WTC11 (cell line): ENCODE data around the gene ZNF367. TPM values are rescaled to one million over a fixed set of nuclear protein-coding genes. Genes with fewer than 3 reads are reported as not detected.

Experiments
- ATAC-seq: fragments of 200-7000 bp; cut with Tn5 transposase; 2 replicates; pipeline ENCODE4 v1.10.0; 2021; ENCODE audit warnings: mild to moderate bottlenecking, moderate library complexity
- CTCF ChIA-PET: fragments of 300-600 bp; sonication (Branson Sonifier 250); formaldehyde crosslinking; loops from one replicate; lab custom pipeline; 2021; ENCODE audit warnings: antibody characterized with exemption; lab: Charles Lee
- POLR2A ChIA-PET: fragments of 350-600 bp; sonication (Branson Sonifier 250); formaldehyde crosslinking; loops from one replicate; lab custom pipeline; 2021; ENCODE audit warnings: antibody characterized with exemption; lab: Charles Lee
- DNase-seq: peaks from one replicate; pipeline ENCODE4 v3.0.0; 2021; ENCODE audit warnings: low spot score
- H3K27ac Mint-ChIP-seq: 2 replicates; pipeline ENCODE4 v1.8.0; 2021; ENCODE audit warnings: mixed read lengths
- H3K27me3 Mint-ChIP-seq: 2 replicates; pipeline ENCODE4 v1.8.0; 2021; ENCODE audit warnings: low read depth, mild to moderate bottlenecking, moderate library complexity, mixed read lengths
- H3K36me3 Mint-ChIP-seq: 2 replicates; pipeline ENCODE4 v1.8.0; 2021; ENCODE audit warnings: mixed read lengths
- H3K4me1 Mint-ChIP-seq: 2 replicates; pipeline ENCODE4 v1.8.0; 2022; ENCODE audit warnings: mixed read lengths
- H3K4me3 Mint-ChIP-seq: 2 replicates; pipeline ENCODE4 v1.8.0; 2021; ENCODE audit warnings: mild to moderate bottlenecking, moderate library complexity, mixed read lengths
- H3K9me3 Mint-ChIP-seq: 2 replicates; pipeline ENCODE4 v1.8.0; 2021; ENCODE audit warnings: mixed read lengths
- AR ChIP-seq: fragments of 250-450 bp; sonication (Bioruptor Pico); IDR thresholded peaks from 2 replicates; pipeline ENCODE4 v1.9.0; 2021; ENCODE audit warnings: mild to moderate bottlenecking
- ARID4B ChIP-seq: sonication (generic); formaldehyde crosslinking; IDR thresholded peaks from 2 replicates; pipeline ENCODE4 v1.8.0; 2023; ENCODE audit warnings: missing genetic modification reagents, mild to moderate bottlenecking, borderline replicate concordance
- CREB1 ChIP-seq: sonication (generic); formaldehyde crosslinking; IDR thresholded peaks from 2 replicates; pipeline ENCODE4 v1.8.0; 2023; ENCODE audit warnings: mild to moderate bottlenecking, missing genetic modification reagents
- ERG ChIP-seq: fragments of 250-450 bp; sonication (Bioruptor Pico); IDR thresholded peaks from 2 replicates; pipeline ENCODE4 v1.8.0; 2021; ENCODE audit warnings: mild to moderate bottlenecking
- ETV6 ChIP-seq: sonication (generic); formaldehyde crosslinking; IDR thresholded peaks from 2 replicates; pipeline ENCODE4 v1.8.1; 2022; ENCODE audit warnings: mild to moderate bottlenecking, missing genetic modification reagents
- FOXK1 ChIP-seq: sonication (generic); formaldehyde crosslinking; IDR thresholded peaks from 2 replicates; pipeline ENCODE4 v1.8.0; 2022; ENCODE audit warnings: mild to moderate bottlenecking, moderate library complexity, missing genetic modification reagents
- GRHL2 ChIP-seq: fragments of 250-450 bp; sonication (Bioruptor Pico); IDR thresholded peaks from 2 replicates; pipeline ENCODE4 v1.8.0; 2022; ENCODE audit warnings: mild to moderate bottlenecking, moderate library complexity; ENCODE audit not compliant: insufficient replicate concordance, severe bottlenecking
- KAT7 ChIP-seq: sonication (generic); formaldehyde crosslinking; IDR thresholded peaks from 2 replicates; pipeline ENCODE4 v1.8.1; 2023; ENCODE audit warnings: missing genetic modification reagents, mild to moderate bottlenecking, borderline replicate concordance
- NR2C2 ChIP-seq: sonication (generic); formaldehyde crosslinking; IDR thresholded peaks from 2 replicates; pipeline ENCODE4 v1.8.0; 2022; ENCODE audit warnings: mild to moderate bottlenecking, missing genetic modification reagents
- PREB ChIP-seq: sonication (generic); formaldehyde crosslinking; IDR thresholded peaks from 2 replicates; pipeline ENCODE4 v1.8.1; 2022; ENCODE audit warnings: mild to moderate bottlenecking, missing genetic modification reagents, moderate library complexity, borderline replicate concordance
- RELA ChIP-seq: sonication (generic); formaldehyde crosslinking; IDR thresholded peaks from 2 replicates; pipeline ENCODE4 v1.8.1; 2022; ENCODE audit warnings: missing genetic modification reagents, mild to moderate bottlenecking, borderline replicate concordance
- RORB ChIP-seq: fragments of 250-450 bp; sonication (Bioruptor Pico); IDR thresholded peaks from 2 replicates; pipeline ENCODE4 v1.9.0; 2021; ENCODE audit warnings: mild to moderate bottlenecking
- SMAD3 ChIP-seq: sonication (generic); formaldehyde crosslinking; IDR thresholded peaks from 2 replicates; pipeline ENCODE4 v1.8.0; 2022; ENCODE audit warnings: missing genetic modification reagents, mild to moderate bottlenecking, borderline replicate concordance
- TCF7 ChIP-seq: sonication (generic); formaldehyde crosslinking; IDR thresholded peaks from 2 replicates; pipeline ENCODE4 v1.8.0; 2022; ENCODE audit warnings: mild to moderate bottlenecking, low read depth, missing genetic modification reagents, moderate library complexity
- TEAD4 ChIP-seq: sonication (generic); formaldehyde crosslinking; IDR thresholded peaks from 2 replicates; pipeline ENCODE4 v1.8.0; 2022; ENCODE audit warnings: mild to moderate bottlenecking, missing genetic modification reagents
- ZNF317 ChIP-seq: sonication (generic); formaldehyde crosslinking; IDR thresholded peaks from 2 replicates; pipeline ENCODE4 v1.8.1; 2023; ENCODE audit warnings: low read depth, mild to moderate bottlenecking, moderate library complexity, missing genetic modification reagents, borderline replicate concordance
- ZNF671 ChIP-seq: fragments of 250-450 bp; sonication (Bioruptor Pico); IDR thresholded peaks from 2 replicates; pipeline ENCODE4 v1.8.0; 2021; ENCODE audit warnings: mild to moderate bottlenecking
- total RNA-seq: library from RNA; stranded (reverse); gene quantifications from 3 replicates; pipeline ENCODE4 v1.2.3, GENCODE V29; 2021
- TF ChIP-seq, protein P1 (sequence below): sonication (generic); formaldehyde crosslinking; IDR thresholded peaks from 2 replicates; pipeline ENCODE4 v1.8.0; 2022; ENCODE audit warnings: mild to moderate bottlenecking, missing genetic modification reagents
- TF ChIP-seq, protein P2 (sequence below): fragments of 250-450 bp; sonication (Bioruptor Pico); conservative IDR thresholded peaks from 2 replicates; pipeline ENCODE4 v1.9.0; 2021; ENCODE audit warnings: mild to moderate bottlenecking
- TF ChIP-seq, protein P3 (sequence below): sonication (generic); formaldehyde crosslinking; IDR thresholded peaks from 2 replicates; pipeline ENCODE4 v1.8.1; 2022; ENCODE audit warnings: low read depth, mild to moderate bottlenecking, moderate library complexity, missing genetic modification reagents, borderline replicate concordance

The ZNF367 gene
- total RNA-seq, 1 experiment from 2014 or later, result 7.4 TPM

- TF ChIP-seq GRHL2 (CRISPR knock-in tag) (no peak), ZNF671 (CRISPR knock-in tag) (no peak), NR2C2 (CRISPR knock-in tag) (no peak), AR (CRISPR knock-in tag) (no peak), SMAD3 (CRISPR knock-in tag) (no peak), CREB1 (CRISPR knock-in tag) (no peak), RORB (CRISPR knock-in tag) (no peak)
- TF ChIP-seq, all 79 proteins: peak for 0
- ATAC-seq (no peak), DNase-seq (no peak)
- ChIA-PET CTCF (interaction anchor here (1.0 to 1.1 kb wide), 2 partner anchors 65 to 284 kb away, joined by 3 read pairs; no protein-coding TSS in a partner anchor), POLR2A (no interaction called here)
- H3K4me1 Mint-ChIP-seq, result peaks cover 21% of the 10 kb centered on the region
- peaks cover 1% of the 10 kb centered on the region for H3K36me3 Mint-ChIP-seq
- H3K4me3 Mint-ChIP-seq, result peak overlapping the region; percentile 77
- no peaks in the 10 kb centered on the region for H3K9me3 Mint-ChIP-seq
- H3K27ac Mint-ChIP-seq, result peak overlapping the region; percentile 15; the same call in 1 of the 2 replicates
- no peaks in the 10 kb centered on the region; the same call in 1 of the 2 replicates for H3K27me3 Mint-ChIP-seq
Observed at GRCh38 chr9:96382839-96383164, 35.4 kb downstream of the ZNF367 start.

- Mint-ChIP-seq H3K9me3 (no peaks in the 10 kb centered on the region), H3K27ac (no peak overlapping the region), H3K27me3 (no peaks in the 10 kb centered on the region; the same call in 1 of the 2 replicates), H3K36me3 (no peaks in the 10 kb centered on the region; the same call in 1 of the 2 replicates), H3K4me1 (peaks cover 27% of the 10 kb centered on the region), H3K4me3 (0 out of 2 replicates have a peak overlapping the region, but pooled peaks have one; percentile 77)
- ChIA-PET CTCF (no interaction called here), POLR2A (interaction anchor here (0.6 kb wide), 1 partner anchor 32 kb away, joined by 6 read pairs; no protein-coding TSS in a partner anchor)
- no peak for DNase-seq
- ATAC-seq, result no peak
- no peak for TF ChIP-seq ZNF317 (CRISPR knock-in tag)
- TF ChIP-seq, protein P1, sequence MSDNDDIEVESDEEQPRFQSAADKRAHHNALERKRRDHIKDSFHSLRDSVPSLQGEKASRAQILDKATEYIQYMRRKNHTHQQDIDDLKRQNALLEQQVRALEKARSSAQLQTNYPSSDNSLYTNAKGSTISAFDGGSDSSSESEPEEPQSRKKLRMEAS (CRISPR knock-in tag), result no peak
- TF ChIP-seq ETV6 (CRISPR knock-in tag), result no peak
- TF ChIP-seq GRHL2 (CRISPR knock-in tag), result no peak
- no peak for TF ChIP-seq PREB (CRISPR knock-in tag)
- TF ChIP-seq, protein P2, sequence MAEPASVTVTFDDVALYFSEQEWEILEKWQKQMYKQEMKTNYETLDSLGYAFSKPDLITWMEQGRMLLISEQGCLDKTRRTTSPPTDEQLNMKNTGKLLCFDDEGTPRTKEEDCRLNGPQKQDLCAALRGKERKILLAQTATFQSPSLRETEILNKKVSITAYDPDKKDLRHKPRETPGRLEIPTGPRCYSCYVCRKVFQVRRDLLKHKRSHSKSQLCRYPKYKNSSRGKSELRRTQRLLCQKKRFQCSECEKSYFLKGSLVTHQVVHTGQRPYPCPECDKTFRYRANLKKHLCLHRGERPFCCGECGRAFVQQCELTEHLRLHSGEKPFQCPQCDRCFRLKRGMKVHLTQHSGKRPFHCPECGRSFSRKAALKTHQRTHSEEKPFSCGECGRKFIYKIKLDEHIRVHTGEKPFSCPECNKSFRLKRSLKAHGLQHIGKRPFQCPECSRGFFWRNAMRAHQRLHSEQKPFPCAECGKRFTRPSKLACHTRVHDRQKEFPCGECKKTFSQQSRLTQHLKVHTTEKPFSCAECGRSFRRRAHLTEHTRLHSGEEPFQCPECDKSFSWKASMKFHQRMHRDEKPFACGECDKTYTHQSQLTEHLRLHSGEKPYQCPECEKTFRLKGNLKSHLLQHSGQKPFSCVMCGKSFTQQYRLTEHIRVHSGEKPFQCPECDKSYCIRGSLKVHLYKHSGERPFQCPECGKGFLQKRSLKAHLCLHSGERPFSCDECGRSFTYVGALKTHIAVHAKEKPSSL (CRISPR knock-in tag), result no peak
- no peak for TF ChIP-seq TEAD4 (CRISPR knock-in tag)
- no peak for TF ChIP-seq TCF7 (CRISPR knock-in tag)
- no peak for TF ChIP-seq NR2C2 (CRISPR knock-in tag)
- TF ChIP-seq, protein P3, sequence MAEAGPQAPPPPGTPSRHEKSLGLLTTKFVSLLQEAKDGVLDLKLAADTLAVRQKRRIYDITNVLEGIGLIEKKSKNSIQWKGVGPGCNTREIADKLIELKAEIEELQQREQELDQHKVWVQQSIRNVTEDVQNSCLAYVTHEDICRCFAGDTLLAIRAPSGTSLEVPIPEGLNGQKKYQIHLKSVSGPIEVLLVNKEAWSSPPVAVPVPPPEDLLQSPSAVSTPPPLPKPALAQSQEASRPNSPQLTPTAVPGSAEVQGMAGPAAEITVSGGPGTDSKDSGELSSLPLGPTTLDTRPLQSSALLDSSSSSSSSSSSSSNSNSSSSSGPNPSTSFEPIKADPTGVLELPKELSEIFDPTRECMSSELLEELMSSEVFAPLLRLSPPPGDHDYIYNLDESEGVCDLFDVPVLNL, result no peak
- TF ChIP-seq RELA (CRISPR knock-in tag), result no peak
- no peak for TF ChIP-seq FOXK1 (CRISPR knock-in tag)
- TF ChIP-seq KAT7, result no peak
- no peak for TF ChIP-seq ARID4B (CRISPR knock-in tag)
- no peak for TF ChIP-seq ERG (CRISPR knock-in tag)
Observed at GRCh38 chr9:96382175-96382574, 36.0 kb downstream of the ZNF367 start.
